Ecto neural progenitor cell (in vitro differentiated cells): ENCODE results near the gene LYPD3.
A peak's percentile ranks its signal among the peaks of the same experiment; 100 is the strongest.
"Not testable (repeated sequence)": the region's sequence is repeated elsewhere in the genome, so short reads cannot be mapped to it uniquely, and the experiment has no call there.

Experiments
- DNase-seq: peaks from one replicate; pipeline ENCODE4 v3.0.0-alpha.2; 2018; ENCODE audit warnings: low spot score

Gene LYPD3

GRCh38 chr19:43465468-43466120 is at the start of gene LYPD3:
Gene LYPD3 (minus strand): TSS chr19:43465608. CDS start chr19:43465571, 37 bp downstream.
- peak; percentile 68 for DNase-seq

- not testable (repeated sequence) for DNase-seq
These were observed 47.0 kb upstream of the LYPD3 start for GRCh38 chr19:43512399-43512798.

GRCh38 chr19:43511324-43511723 is 45.9 kb upstream of the LYPD3 start:
- no peak for DNase-seq

- DNase-seq, result no peak
These were observed 45.3 kb upstream of the LYPD3 start for GRCh38 chr19:43510713-43511112.

GRCh38 chr19:43507880-43508279 is 42.5 kb upstream of the LYPD3 start:
- DNase-seq, result no peak

GRCh38 chr19:43506629-43507028 is 41.2 kb upstream of the LYPD3 start:
- DNase-seq, result no peak

GRCh38 chr19:43505941-43506340 is 40.5 kb upstream of the LYPD3 start:
- no peak for DNase-seq

GRCh38 chr19:43505186-43505456 is 39.7 kb upstream of the LYPD3 start:
- DNase-seq, result no peak

GRCh38 chr19:43504426-43505185 is 39.2 kb upstream of the LYPD3 start, which contains the start of gene PHLDB3:
Gene PHLDB3 (minus strand): TSS chr19:43504746. CDS start chr19:43504118, 628 bp downstream.
- no peak for DNase-seq

GRCh38 chr19:43503501-43504425 is 38.4 kb upstream of the LYPD3 start:
- peak; percentile 97 for DNase-seq

- no peak for DNase-seq
These were observed 37.1 kb upstream of the LYPD3 start for GRCh38 chr19:43502419-43502976.

- peak; percentile 78 for DNase-seq
These were observed 36.4 kb upstream of the LYPD3 start for GRCh38 chr19:43501661-43502418.

GRCh38 chr19:43499042-43499441 is 33.6 kb upstream of the LYPD3 start:
- DNase-seq, result no peak

- no peak for DNase-seq
These were observed 32.9 kb upstream of the LYPD3 start for GRCh38 chr19:43498233-43498842.

GRCh38 chr19:43496960-43497359 is 31.6 kb upstream of the LYPD3 start:
- DNase-seq, result no peak

GRCh38 chr19:43495082-43495481 is 29.7 kb upstream of the LYPD3 start:
- no peak for DNase-seq

GRCh38 chr19:43490759-43491158 is 25.4 kb upstream of the LYPD3 start:
- no peak for DNase-seq

- no peak for DNase-seq
These were observed 24.7 kb upstream of the LYPD3 start for GRCh38 chr19:43489979-43490599.

GRCh38 chr19:43489310-43489709 is 23.9 kb upstream of the LYPD3 start:
- no peak for DNase-seq

GRCh38 chr19:43488179-43488578 is 22.8 kb upstream of the LYPD3 start:
- no peak for DNase-seq

- DNase-seq, result no peak
These were observed 21.0 kb upstream of the LYPD3 start for GRCh38 chr19:43486412-43486811.
